Transverse colon (tissue), 4 donors: Measurements from ENCODE around the gene EXD3.

Experiments
- EP300 ChIP-seq: sonication (generic); formaldehyde crosslinking; IDR thresholded peaks from one replicate; pipeline ENCODE4 v1.6.1; 2017; ENCODE audit warnings: antibody characterized with exemption, low read depth
- POLR2AphosphoS5 ChIP-seq, 3 donors: sonication (generic); formaldehyde crosslinking; IDR thresholded peaks; one replicate each; pipeline ENCODE4 v1.6.1; 2016; ENCODE audit warnings: antibody characterized with exemption in 3 of 3
- TF ChIP-seq, protein P1 (sequence below), 5 experiments: fragments of 200-600 bp in 3 of 5; fragments of 450-650 bp in 2 of 5; sonication (generic) in 3 of 5; IDR thresholded peaks; 1 replicate in 2 of 5; 2 replicates in 3 of 5; pipeline ENCODE4 v1.5.1; 2016 to 2017; ENCODE audit warnings: antibody characterized with exemption in 5 of 5, inconsistent platforms in 3 of 5, mild to moderate bottlenecking in 2 of 5, moderate library complexity in 1 of 5

DNA sequence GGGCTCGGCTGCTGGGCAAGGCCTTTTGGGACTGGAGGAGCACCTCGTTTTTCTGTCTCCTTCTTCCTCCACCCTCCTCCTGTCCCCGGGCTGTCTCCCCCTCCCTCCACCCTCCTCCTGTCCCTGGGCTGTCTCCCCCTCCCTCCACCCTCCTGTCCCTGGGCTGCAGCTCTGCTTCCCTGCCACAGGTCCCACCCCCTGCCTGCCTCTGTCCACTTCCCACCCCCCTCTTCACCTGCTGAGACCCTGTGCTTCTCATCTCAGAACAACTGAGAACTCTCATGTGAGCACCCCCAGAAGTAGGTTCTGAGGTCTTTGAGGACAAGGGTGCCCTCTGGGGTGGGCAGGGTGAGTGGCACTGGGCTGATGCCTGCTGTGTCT, 151.3 kb downstream of the EXD3 start:
- TF ChIP-seq EP300 (no peak), POLR2AphosphoS5 (IDR thresholded peaks at IDR 0.05) (no peak)
- TF ChIP-seq, protein P1, sequence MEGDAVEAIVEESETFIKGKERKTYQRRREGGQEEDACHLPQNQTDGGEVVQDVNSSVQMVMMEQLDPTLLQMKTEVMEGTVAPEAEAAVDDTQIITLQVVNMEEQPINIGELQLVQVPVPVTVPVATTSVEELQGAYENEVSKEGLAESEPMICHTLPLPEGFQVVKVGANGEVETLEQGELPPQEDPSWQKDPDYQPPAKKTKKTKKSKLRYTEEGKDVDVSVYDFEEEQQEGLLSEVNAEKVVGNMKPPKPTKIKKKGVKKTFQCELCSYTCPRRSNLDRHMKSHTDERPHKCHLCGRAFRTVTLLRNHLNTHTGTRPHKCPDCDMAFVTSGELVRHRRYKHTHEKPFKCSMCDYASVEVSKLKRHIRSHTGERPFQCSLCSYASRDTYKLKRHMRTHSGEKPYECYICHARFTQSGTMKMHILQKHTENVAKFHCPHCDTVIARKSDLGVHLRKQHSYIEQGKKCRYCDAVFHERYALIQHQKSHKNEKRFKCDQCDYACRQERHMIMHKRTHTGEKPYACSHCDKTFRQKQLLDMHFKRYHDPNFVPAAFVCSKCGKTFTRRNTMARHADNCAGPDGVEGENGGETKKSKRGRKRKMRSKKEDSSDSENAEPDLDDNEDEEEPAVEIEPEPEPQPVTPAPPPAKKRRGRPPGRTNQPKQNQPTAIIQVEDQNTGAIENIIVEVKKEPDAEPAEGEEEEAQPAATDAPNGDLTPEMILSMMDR (IDR thresholded peaks at IDR 0.05): no peak
